ENCODE measurements around the gene MISP.

MISP gene

GRCh38 chr19:746956-747355 is 4.0 kb upstream of the MISP start:
- no peak for DNase-seq

GRCh38 chr19:747432-748273 is 3.3 kb upstream of the MISP start:
- no peak for DNase-seq

GRCh38 chr19:748274-748598 is 2.7 kb upstream of the MISP start:
- no peak for DNase-seq

- no peak for DNase-seq
These were observed 1.1 kb upstream of the MISP start for GRCh38 chr19:749811-750210.

GRCh38 chr19:751501-752341 is 809 bp downstream of the MISP start:
- no peak for DNase-seq

- peak in 2 of 3 experiments; percentile 70 to 82 for DNase-seq
These were observed 2.0 kb downstream of the MISP start for GRCh38 chr19:752652-753517.

- no peak for DNase-seq
These were observed 3.6 kb downstream of the MISP start for GRCh38 chr19:754530-754929.

GRCh38 chr19:755063-755462 is 4.2 kb downstream of the MISP start:
- no peak for DNase-seq

- no peak for DNase-seq
These were observed 5.3 kb downstream of the MISP start for GRCh38 chr19:756236-756635.

- DNase-seq = no peak
These were observed 6.1 kb downstream of the MISP start for GRCh38 chr19:756821-757688.

- no peak for DNase-seq
These were observed 7.1 kb downstream of the MISP start for GRCh38 chr19:757811-758668.

- no peak for DNase-seq
These were observed 12.3 kb downstream of the MISP start for GRCh38 chr19:763181-763580.

GRCh38 chr19:763869-764268 is 13.0 kb downstream of the MISP start:
- no peak for DNase-seq

GRCh38 chr19:764301-764700 is 13.4 kb downstream of the MISP start:
- no peak for DNase-seq

- no peak for DNase-seq
These were observed 14.3 kb downstream of the MISP start for GRCh38 chr19:765179-765738.

GRCh38 chr19:768424-768823 is 17.5 kb downstream of the MISP start:
- no peak for DNase-seq

GRCh38 chr19:769616-770015 is 18.7 kb downstream of the MISP start:
- DNase-seq = no peak

GRCh38 chr19:771332-771785 is 20.4 kb downstream of the MISP start:
- DNase-seq = peak in 1 of 3 experiments; percentile 40

- DNase-seq = no peak
These were observed 21.2 kb downstream of the MISP start for GRCh38 chr19:772063-772462.

GRCh38 chr19:772730-773436 is 22.0 kb downstream of the MISP start:
- no peak for DNase-seq

Data from NCI-H1417 (cell line).